Measurements from ENCODE around the gene UNC45A. TPM values are rescaled to one million over a fixed set of nuclear protein-coding genes. Genes with fewer than 3 reads are reported as not detected.
"Not testable (repeated sequence)": the region's sequence is repeated elsewhere in the genome, so short reads cannot be mapped to it uniquely, and the experiment has no call there.

The UNC45A gene
- total RNA-seq = 25.8 TPM
- long read RNA-seq, transcript UNC45A-202 (20 exons, 3,252 nt) = major isoform, 8 of 34 reads
- long read RNA-seq, partial matches to known transcripts = 23 of 34 reads
- long read RNA-seq, other reads (novel, unspliced or antisense) = 3 of 34 reads

DNA sequence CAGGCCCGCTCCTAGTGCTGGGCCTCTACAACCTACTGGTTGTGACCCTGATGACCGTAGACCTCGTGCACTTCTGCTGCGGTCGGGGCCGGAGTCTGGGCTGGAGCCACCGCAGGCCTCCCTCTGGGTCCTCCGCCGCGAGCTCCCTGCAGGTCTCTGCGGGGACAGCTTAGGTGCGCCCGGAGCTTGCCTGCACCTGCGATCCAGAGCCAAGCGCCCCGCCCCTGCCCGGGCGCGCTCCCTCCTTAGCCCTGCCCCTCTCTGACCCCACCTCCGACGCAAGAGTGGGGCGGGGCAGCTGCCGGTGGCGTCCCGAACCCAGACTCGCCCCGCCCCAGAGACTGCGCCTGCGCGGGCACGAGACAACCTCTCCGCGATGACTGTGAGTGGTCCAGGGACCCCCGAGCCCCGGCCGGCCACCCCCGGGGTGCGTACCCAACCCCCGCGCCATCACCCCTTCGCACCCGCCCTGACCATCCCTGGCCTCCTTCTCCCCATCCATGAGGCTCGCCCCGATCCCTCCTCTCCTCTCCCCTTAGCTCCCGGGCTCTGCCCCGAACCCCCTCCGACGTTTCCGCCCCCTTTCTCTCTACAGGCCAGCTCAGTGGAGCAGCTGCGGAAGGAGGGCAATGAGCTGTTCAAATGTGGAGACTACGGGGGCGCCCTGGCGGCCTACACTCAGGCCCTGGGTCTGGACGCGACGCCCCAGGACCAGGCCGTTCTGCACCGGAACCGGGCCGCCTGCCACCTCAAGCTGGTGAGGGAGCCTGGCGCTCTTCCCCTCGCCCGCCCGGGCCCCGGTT, at the start of gene UNC45A:
Gene UNC45A (plus strand): TSS at position 337 of the 803 bp plus-strand sequence. CDS start 40 bp downstream, at position 377.
- peak; percentile 89 for ATAC-seq
- DNase-seq (ENCODE audit: missing footprints) = peak; percentile 98
- intact Hi-C loops (cut with DNase I) = loop anchor here (2.0 to 10.0 kb wide), 4 partner anchors 48 to 1040 kb away; partner anchors contain the start of gene AP3S2

- intact Hi-C loops (cut with DNase I) = loop anchor here (1.0 to 5.0 kb wide), 3 partner anchors 15 to 237 kb away; partner anchors contain the start of gene HDDC3
- DNase-seq (ENCODE audit: missing footprints) (peak; percentile 90), ATAC-seq (peak; percentile 62)
These were observed 49.4 kb upstream of the UNC45A start for GRCh38 chr15:90885432-90886290.

- intact Hi-C loops (cut with DNase I) = loop anchor here (1.0 to 5.0 kb wide), 2 partner anchors 46 to 238 kb away; partner anchors contain the start of gene HDDC3
- DNase-seq (ENCODE audit: missing footprints) = no peak
These were observed 48.8 kb upstream of the UNC45A start for GRCh38 chr15:90886291-90886614.

DNA sequence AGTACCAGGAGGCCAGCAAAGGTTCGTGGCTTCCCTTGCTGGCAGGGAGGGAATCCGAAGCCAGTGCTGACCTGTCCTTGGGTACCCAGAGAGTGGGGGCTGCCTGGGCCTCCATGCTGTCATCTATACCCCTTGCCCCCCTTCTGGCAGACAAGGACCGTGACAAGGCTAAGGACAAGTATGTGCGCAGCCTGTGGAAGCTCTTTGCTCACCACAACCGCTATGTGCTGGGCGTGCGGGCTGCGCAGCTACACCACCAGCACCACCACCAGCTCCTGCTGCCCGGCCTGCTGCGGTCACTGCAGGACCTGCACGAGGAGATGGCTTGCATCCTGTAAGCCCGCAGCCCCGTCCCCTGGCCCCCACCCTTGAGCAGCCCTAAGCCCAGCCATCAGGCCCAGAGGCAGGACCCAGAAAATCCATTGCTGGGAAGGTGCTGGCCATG, 48.0 kb upstream of the UNC45A start:
- DNase-seq (ENCODE audit: missing footprints) = peak; percentile 59
- no peak for ATAC-seq
- intact Hi-C loops (cut with DNase I) = loop anchor here (5.0 kb wide), 1 partner anchor 45 kb away; the partner anchor contains the start of gene HDDC3

More at GRCh38 chr15:90886291-90886614, 48.8 kb upstream of the UNC45A start:
- ATAC-seq = no peak

DNA sequence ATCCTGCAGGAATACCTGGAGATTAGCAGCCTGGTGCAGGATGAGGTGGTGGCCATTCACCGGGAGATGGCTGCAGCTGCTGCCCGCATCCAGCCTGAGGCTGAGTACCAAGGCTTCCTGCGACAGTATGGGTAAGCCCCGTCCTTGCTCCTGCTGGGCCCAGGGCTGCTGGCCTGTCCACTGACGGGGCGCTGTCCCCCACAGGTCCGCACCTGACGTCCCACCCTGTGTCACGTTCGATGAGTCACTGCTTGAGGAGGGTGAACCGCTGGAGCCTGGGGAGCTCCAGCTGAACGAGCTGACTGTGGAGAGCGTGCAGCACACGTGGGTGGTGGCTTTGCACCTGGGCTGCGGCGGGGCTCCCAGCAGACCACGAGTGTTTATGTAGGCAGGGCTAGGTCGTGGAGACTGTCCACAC, 45.8 kb upstream of the UNC45A start:
- DNase-seq (ENCODE audit: missing footprints) (no peak), ATAC-seq (no peak)
- intact Hi-C loops (cut with DNase I) = loop anchor here (5.0 kb wide), 1 partner anchor 43 kb away; the partner anchor contains the start of gene HDDC3

DNA sequence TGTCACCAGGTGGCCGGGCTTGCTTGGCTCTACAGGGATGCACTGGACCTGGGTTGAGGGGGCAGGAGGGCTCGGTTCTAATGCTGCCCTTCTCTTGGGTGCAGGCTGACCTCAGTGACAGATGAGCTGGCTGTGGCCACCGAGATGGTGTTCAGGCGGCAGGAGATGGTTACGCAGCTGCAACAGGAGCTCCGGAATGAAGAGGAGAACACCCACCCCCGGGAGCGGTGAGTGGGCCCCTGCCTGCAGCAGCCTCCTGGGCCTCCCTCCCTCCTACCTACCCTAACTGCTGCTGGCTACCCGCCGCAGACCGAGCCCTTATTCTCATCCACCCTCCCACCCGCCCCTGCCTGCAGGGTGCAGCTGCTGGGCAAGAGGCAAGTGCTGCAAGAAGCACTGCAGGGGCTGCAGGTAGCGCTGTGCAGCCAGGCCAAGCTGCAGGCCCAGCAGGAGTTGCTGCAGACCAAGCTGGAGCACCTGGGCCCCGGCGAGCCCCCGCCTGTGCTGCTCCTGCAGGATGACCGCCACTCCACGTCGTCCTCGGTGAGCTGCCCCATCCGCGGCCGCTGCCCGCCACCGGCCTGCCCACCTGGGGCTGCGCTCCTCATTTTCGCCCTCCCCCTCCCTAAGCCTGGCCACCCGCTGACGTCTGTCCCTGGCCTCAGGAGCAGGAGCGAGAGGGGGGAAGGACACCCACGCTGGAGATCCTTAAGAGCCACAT, 45.2 kb upstream of the UNC45A start:
- intact Hi-C loops (cut with DNase I) = loop anchor here (5.0 kb wide), 1 partner anchor 42 kb away; the partner anchor contains the start of gene HDDC3
- DNase-seq (ENCODE audit: missing footprints) = peak; percentile 50
- no peak for ATAC-seq

- DNase-seq (ENCODE audit: missing footprints) = peak; percentile 11
- no peak for ATAC-seq
- intact Hi-C loops (cut with DNase I) = no loop called here
These were observed 44.2 kb upstream of the UNC45A start for GRCh38 chr15:90890839-90891238.

DNA sequence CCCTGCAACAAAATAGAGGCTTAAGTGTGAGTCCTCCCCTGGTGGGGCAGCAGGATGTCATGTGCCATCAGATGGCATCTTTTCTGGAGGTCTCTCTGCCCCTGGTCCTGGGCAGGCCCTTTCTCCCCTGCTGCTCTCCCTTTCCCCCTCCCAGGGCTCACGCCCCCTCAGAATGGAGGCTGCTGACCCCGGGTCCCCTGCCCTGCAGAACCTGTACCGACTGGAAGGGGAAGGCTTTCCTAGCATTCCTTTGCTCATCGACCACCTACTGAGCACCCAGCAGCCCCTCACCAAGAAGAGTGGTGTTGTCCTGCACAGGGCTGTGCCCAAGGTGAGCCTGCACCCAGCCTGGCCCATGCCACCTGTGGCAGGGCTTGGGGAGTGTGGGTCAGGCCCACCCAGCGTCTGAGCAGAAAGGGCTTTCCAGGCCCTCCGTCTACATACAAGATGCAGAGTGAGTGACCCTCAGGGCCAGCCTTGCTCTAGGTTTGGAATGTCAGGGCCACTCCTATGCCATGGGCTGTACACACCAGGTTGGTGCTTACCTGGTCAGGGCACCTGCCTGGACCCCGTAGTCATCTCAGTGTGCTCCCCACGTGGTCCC, 43.6 kb upstream of the UNC45A start:
- intact Hi-C loops (cut with DNase I) = no loop called here
- peak; percentile 58 for DNase-seq (ENCODE audit: missing footprints)
- ATAC-seq = no peak

DNA sequence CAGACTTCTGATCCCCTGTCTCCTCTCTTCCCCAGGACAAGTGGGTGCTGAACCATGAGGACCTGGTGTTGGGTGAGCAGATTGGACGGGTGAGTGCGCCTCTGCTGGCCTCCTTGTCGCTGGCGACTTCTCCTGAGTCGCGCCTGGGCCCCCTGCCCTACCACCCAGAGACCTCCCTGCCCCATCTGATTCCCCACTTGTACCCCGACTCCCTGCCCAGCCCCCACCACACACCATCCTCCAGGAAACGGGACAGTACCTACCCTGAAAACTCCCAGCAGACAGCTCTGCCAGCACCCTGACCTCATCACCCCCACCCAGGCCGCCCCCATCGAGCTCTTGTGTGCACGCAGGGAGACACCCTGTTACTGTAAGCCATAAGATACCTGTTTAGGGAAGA, 43.1 kb upstream of the UNC45A start:
- intact Hi-C loops (cut with DNase I) = no loop called here
- peak; percentile 11 for DNase-seq (ENCODE audit: missing footprints)
- ATAC-seq = no peak

- no peak for ATAC-seq
- DNase-seq (ENCODE audit: missing footprints) = peak; percentile 26
- intact Hi-C loops (cut with DNase I) = no loop called here
These were observed 42.4 kb upstream of the UNC45A start for GRCh38 chr15:90892498-90893174.

DNA sequence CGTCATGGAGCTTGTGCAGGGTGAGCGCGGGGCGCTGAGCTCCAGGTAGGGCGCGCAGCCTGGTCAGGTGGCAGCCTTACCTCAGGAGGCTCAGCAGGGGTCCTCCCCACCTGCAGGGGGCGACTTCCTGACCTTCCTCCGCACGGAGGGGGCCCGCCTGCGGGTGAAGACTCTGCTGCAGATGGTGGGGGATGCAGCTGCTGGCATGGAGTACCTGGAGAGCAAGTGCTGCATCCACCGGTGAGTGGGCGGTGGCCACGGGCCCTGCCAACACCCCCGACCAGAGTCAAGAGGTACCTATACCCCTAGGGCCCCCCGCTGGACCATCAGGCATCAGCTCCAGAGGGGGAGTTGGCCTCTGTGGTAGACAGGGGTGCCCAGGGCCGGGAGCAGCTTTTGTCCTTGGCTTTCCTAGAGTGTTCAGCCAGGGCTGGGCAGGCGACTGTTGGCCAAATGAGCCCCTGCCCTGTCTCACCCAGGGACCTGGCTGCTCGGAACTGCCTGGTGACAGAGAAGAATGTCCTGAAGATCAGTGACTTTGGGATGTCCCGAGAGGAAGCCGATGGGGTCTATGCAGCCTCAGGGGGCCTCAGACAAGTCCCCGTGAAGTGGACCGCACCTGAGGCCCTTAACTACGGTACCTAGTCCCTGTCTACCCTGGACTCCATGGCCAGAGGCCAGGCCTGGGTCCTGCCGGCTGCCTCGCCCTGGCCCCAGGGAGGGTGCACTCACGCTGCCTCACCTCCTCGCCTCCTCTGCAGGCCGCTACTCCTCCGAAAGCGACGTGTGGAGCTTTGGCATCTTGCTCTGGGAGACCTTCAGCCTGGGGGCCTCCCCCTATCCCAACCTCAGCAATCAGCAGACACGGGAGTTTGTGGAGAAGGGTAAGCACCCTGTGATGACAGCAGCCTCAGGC, 41.7 kb upstream of the UNC45A start:
- DNase-seq (ENCODE audit: missing footprints) = peak; percentile 53
- intact Hi-C loops (cut with DNase I) = no loop called here
- no peak for ATAC-seq

GRCh38 chr15:90895571-90896117, 39.4 kb upstream of the UNC45A start:
- intact Hi-C loops (cut with DNase I) = no loop called here
- ATAC-seq (no peak), DNase-seq (ENCODE audit: missing footprints) (no peak)

DNA sequence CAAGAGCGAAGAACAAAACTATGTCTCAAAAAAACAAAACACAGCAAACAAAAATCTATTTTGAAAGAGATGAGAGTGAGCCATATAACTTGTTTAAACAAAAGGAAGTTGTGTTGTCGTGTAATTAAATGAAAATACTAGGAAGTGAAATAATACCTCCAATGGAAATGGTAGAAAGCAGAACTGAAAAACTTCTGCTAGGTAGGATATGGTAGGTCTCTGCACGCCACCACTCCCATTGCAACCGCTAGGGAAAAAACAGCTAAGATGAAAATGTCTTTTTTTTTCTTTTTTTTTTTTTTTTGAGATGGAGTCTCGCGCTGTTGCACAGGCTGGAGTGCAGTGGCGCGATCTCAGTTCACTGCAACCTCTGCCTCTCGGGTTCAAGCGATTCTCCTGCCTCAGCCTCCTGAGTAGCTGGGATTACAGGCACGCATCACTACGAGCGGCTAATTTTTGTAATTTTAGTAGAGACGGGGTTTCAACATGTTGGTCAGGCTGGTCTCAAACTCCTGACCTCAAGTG, 37.9 kb upstream of the UNC45A start:
- ATAC-seq; intact Hi-C loops (cut with DNase I): not testable (repeated sequence)
- DNase-seq (ENCODE audit: missing footprints) = peak; percentile 9

DNA sequence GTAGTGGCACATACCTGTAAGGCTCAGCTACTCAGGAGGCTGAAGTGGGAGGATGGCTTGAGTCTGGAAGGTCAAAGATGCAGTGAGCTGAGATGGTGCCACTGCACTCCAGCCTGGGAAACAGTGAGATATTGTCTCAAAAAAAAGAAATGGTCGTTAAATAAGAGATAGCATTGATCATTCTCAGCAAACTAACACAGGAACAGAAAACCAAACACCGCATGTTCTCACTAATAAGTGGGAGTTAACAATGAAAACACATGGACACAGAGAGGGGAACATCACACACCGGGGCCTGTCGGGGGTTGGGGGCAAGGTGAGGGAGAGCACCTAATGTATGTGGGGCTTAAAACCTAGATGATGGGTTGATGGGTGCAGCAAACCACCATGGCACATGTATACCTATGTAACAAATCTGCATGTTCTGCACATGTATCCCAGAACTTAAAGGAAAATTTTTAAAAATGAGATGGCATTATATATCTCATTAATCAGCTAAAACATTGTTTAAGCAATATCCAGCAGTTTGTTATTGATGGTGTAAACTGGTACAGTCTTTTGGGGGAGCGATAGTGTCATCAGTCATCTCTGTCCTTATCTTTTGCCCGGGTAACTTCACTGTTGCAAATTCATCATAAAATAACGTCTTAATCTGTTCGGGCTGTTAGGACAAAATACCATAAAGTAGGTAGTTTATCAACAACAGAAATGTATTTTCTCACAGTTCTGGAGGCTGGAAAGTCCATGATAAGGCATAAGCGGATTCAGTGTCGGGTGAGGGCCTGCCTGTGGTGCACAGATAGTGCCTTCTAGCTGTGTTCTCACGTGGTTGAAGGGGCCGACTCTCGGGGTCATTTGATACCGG, 33.7 kb upstream of the UNC45A start:
- DNase-seq (ENCODE audit: missing footprints) (no peak), ATAC-seq (no peak)
- intact Hi-C loops (cut with DNase I) = no loop called here

Data from Right ventricle myocardium inferior (tissue), 1 donor.